Hematopoietic multipotent progenitor cell treated with erythropoietin and hydrocortisone succinate and interleukin-3 and kit ligand, for 6 days (in vitro differentiated cells): ENCODE measurements around the gene FITM1.

ENCODE experiments used
- DNase-seq: peaks from one replicate; pipeline ENCODE4 v3.0.0-alpha.2; 2015

Gene FITM1

DNA sequence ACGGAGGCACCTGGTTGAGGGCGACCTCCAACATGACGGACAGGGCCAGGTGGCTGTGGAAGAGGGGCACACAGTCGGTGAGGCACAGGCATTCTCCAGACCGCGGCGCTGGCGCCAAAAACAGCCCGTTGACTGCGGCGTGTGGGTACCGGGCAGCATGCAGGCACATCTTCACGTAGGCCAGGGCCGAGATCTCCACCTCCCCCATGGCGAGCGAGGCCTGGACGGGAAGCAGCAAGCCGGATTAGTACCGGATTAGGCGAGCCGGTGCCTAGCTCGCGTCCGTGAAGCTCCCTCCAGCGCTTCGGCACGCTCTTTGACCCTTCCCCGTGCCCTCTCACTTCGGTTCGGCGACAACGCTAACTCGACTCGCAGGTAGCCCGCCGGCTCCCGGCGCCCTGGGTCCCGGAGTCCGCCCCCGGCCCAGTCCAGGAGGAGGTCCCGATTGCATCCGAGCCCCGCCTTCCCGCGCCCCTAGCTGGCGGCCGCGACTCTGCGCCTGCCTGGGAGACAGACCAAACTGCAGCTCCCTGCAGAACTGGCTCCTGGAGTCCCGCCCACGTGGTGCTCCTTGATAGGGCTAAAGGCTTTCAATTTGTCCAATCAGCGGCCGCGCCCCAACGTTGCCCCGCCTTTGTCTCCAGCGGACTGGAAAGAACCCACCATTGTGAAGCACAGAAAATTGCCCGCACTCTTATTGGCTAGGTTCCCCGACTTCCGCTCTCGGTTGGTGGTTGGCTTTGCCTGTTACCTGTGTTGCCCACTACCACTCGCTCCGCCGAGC lies 10.8 kb downstream of the FITM1 start, which contains the start of gene EMC9:
Gene EMC9 (minus strand): TSS at position 495 of the 784 bp plus-strand sequence. CDS start 287 bp downstream, at position 208.
- peak; percentile 100 for DNase-seq

DNA sequence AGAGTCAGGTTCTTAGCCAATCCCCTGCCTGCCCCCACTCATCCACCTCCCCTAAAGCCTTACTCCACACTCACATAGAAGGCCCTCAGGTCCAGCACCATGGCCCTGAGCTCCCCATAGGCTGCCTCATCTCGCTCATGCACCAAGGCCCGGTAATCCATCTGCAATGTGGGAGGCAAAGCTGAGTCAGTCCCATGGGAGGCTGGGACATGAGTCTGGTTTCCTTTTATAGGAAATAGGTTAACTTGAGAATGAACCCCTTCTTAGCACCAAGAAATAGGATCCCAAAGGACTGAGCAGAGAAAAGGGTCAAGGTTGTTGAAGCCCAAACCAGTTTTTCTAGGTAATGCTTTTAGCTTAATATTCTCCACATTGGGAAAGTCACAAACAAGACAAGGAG lies 13.1 kb downstream of the FITM1 start:
- no peak for DNase-seq

DNA sequence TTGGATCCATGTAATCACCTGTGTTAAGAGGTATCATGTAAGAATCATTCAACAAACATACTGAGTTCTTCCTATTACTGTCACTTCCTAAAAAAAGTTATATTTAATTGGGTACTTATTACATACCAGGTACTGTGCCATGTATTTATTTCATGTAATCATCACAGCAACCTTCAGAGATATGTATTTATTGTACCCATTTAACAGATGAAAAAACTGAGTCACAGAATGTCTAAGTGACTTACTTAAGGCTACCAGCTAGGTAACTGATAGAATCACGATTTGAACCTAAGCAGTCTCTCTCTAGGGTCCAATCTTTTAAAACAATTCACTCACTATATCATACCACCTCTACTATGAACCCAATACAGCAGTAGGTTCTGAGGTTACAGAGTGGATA lies 14.0 kb downstream of the FITM1 start:
- no peak for DNase-seq

DNA sequence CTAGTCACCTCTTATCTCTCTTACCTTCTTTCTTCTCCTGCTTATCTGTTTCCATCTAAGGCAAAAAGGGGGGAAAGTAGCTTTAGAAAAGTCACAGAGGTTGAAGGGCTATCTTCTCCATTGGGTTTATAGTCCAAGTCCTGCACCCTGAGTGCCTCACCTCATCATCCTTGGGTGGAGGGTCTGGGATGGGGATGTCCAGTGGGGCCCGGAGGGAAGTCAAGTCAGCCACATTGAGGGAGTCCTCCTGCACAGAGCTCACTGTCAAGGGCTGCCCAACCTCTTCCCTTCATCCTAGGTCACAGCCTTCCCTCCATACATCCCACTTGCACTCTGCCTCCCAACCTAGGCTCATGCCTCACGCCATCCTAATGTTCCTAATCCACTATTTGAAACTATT lies 14.8 kb downstream of the FITM1 start:
- no peak for DNase-seq

DNA sequence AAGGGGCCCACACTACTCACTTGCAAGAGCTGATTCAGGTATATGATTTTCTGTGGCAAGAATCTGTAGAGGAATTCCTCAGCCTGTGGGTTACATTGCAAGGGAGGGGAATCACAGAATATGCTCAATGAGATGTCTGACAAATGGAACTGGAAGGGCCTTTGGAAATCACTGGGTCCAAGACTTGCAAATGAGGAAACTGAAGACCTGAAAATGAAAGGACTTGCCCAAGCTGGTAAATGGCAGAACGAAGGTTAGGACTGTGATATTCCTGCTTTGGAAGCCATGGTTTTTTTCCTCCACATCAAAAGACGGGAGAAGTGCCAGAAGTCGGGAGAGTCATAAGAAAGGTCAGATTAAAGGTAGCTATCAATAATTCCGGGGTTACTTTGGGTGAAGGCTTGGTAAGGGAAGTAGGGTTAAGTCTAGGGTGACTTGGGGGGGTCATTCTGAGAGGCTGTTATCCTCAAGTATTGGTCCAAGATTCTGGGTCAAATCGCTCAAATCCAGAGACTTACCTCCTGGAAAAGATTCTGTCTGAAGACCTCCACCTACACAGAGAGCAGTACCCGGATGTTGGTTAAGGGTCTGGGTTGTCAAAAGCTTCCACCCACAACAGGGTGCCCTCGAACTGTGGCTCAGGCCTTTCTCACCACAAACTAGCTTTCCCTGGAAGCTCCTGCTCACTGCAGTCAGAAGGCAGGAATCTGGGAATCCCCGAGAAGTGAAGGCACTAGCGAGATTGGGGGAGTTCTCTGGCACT lies 15.4 kb downstream of the FITM1 start:
- DNase-seq = no peak

DNA sequence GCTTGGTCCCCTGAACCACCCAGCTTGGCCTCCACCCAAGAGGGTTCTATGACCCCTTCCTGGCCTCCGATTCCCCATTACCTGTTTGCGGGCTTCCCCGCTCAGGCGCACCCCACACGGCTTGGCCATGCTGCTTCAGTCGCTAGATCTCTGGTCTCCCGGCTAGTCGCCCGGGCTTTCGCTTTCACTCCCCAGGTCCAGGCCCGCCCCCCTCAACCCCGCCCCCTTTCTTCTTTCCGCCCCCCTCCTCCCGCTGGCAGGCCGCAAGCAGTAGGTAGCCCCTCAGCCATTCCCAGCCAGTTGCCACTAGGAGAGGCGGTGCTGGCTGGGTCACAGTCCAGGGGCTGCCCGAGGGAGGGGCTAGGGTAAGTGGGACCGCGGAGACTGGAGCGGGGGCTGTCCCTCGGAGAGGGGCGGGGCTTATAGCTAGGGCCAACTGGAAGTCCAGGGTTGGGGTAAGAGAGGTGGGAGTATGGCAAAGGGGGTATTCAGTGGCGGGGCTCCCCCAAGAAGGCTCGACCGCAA lies 16.1 kb downstream of the FITM1 start, which contains the start of gene PSME2:
Gene PSME2 (minus strand): TSS at position 158 of the 525 bp plus-strand sequence. CDS start 29 bp downstream, at position 129.
- peak; percentile 97 for DNase-seq

DNA sequence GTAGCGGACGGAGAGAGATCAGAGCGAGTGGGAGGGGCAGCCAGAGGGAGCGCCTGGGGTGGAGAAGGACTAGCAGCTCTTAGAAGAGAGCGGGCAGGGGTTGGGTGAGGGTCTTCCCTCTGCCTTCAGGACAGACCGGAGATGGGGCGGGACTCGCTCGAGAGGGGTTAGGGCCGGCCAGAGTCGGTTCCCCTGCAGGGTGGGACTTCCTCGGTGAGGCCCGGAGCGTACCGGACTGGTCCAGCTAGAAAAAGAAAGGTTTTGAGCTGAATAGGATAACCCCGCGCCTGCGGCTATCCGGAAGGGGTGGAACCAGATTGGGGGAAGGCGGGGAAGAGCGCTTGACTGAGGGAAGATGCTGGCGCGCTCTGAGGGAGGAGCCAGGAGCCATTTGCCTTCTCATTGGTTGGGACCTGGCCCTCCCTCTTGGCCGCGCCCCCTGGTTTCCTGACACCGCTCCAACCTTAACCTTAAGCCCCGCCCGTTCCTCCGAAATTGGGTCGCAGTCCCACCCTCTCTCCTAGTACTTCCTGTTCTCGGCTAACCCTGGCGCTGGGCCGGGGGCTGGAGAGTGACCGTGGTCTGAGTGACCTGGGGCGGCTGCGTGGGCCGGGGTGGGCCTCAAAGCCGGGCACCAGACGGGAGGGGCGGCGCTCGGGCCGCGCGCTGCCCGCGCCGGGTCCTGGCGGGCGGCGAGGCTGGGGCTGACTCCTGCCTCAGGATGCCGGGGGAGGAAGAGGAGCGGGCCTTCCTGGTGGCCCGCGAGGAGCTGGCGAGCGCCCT lies 16.7 kb downstream of the FITM1 start, which contains the start of gene RNF31:
Gene RNF31 (plus strand): TSS at position 521 of the 783 bp plus-strand sequence. CDS start 201 bp downstream, at position 722.
- peak; percentile 100 for DNase-seq

DNA sequence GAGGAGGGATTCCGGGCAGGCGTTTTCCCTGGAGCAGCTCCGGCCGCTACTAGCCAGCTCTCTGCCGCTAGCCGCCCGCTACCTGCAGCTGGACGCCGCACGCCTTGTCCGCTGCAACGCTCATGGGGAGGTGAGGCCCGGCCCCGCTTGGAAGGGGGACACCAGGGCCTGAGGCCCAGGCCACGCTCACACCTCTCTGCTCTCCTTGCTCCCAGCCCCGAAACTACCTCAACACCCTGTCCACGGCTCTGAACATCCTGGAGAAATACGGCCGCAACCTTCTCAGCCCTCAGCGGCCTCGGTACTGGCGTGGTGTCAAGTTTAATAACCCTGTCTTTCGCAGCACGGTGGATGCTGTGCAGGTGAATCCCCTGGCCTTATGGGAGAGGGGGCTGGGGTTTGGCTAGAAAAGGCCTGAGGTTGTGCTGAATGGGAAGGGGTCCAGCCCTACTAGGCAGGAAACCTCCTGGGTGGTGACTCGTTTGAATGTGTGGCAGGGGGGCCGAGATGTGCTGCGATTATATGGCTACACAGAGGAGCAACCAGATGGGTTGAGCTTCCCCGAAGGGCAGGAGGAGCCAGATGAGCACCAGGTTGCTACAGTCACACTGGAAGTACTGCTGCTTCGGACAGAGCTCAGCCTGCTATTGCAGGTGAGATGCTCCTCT lies 17.4 kb downstream of the FITM1 start:
- peak; percentile 40 for DNase-seq

DNA sequence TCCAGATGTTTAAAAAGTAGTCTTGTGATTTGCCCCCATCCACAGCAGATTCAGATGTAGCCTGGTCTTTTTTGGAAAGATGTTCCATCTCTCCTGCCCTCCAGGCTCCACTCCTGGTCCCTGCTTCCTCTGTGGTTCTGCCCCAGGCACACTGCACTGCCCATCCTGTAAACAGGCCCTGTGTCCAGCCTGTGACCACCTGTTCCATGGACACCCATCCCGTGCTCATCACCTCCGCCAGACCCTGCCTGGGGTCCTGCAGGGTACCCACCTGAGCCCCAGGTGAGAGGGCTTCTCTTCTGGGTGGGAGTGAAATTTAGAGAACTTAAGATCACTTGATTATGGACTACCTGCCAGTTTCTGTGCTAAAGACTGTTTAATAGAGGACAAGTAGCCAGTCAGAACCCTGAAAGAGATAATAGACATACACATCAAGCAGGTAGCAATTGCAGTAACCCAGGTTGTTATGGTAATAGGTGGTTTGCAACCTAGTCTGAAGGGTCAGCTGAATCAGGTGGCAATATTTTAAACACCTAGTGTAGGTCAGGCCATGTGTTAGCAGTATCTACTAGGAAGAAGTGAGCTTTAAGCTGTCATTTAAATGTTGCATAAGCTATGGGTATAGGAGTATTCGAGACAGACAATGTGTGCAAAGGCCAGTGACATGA lies 19.0 kb downstream of the FITM1 start:
- no peak for DNase-seq

DNA sequence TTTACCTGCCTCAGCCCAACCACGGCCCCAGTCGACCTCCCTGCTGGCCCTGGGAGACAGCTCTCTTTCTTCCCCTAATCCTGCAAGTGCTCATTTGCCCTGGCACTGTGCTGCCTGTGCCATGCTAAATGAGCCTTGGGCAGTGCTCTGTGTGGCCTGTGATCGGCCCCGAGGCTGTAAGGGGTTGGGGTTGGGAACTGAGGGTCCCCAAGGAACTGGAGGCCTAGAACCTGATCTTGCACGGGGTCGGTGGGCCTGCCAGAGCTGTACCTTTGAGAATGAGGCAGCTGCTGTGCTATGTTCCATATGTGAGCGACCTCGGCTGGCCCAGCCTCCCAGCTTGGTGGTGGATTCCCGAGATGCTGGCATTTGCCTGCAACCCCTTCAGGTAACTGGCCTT lies 19.6 kb downstream of the FITM1 start:
- DNase-seq = no peak

DNA sequence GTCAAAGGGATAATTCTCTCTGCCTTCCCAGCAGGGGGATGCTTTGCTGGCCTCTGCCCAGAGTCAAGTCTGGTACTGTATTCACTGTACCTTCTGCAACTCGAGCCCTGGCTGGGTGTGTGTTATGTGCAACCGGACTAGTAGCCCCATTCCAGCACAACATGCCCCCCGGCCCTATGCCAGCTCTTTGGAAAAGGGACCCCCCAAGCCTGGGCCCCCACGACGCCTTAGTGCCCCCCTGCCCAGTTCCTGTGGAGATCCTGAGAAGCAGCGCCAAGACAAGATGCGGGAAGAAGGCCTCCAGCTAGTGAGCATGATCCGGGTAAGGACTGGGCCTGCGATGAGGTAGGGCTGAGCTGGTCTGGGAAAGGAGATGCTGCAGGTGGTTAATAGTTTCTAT lies 20.1 kb downstream of the FITM1 start:
- no peak for DNase-seq

DNA sequence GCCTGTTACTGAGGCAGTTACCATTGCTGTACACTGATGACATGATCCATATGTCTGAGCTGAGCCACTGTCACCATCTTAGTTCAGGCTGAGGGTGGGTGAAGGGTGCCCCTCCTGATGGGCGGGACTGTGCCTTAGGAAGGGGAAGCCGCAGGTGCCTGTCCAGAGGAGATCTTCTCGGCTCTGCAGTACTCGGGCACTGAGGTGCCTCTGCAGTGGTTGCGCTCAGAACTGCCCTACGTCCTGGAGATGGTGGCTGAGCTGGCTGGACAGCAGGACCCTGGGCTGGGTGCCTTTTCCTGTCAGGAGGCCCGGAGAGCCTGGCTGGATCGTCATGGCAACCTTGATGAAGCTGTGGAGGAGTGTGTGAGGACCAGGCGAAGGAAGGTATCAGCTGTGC lies 20.5 kb downstream of the FITM1 start:
- no peak for DNase-seq

DNA sequence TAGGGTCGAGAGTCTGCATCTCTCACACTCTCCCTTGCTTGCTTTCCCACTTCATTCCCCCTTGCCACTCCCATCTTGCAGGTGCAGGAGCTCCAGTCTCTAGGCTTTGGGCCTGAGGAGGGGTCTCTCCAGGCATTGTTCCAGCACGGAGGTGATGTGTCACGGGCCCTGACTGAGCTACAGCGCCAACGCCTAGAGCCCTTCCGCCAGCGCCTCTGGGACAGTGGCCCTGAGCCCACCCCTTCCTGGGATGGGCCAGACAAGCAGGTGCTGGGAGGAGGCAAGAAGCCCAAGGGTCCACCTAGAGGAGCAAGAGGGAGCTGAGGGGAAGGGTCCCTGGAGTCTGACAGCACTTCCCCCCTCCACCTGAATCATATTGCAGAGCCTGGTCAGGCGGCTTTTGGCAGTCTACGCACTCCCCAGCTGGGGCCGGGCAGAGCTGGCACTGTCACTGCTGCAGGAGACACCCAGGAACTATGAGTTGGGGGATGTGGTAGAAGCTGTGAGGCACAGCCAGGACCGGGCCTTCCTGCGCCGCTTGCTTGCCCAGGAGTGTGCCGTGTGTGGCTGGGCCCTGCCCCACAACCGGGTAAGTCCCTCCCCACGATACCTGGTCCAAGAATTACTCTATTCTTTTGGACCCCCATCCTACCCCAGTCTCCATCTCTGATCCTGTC lies 21.1 kb downstream of the FITM1 start:
- DNase-seq = no peak

DNA sequence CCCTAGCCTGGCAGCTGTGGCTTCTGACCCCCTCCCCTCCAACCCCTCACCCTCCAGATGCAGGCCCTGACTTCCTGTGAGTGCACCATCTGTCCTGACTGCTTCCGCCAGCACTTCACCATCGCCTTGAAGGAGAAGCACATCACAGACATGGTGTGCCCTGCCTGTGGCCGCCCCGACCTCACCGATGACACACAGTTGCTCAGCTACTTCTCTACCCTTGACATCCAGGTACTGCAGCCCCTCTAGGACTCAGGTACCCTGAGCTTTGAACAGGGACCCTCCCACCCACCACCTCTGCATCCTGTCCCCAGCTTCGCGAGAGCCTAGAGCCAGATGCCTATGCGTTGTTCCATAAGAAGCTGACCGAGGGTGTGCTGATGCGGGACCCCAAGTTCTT lies 24.6 kb downstream of the FITM1 start:
- no peak for DNase-seq

DNA sequence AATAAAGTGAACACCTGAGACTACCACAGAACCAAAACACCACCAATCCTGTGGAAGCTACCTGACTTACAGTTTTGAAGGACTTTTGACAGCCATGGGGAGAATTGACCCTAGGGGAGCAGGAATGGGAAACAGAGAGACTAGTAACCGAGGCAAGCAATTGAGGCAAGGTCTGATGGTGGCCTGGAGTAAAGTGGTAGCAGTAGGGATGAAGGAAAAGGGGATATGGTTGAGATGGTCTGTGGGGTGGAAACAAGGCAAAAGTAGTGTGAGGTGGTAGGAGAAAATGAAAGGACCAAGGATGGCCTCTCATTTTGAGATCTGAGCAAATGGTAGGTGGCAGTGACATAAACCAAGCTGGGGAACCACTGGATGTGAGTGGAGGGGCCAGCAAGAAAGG lies 26.4 kb downstream of the FITM1 start:
- DNase-seq = no peak

DNA sequence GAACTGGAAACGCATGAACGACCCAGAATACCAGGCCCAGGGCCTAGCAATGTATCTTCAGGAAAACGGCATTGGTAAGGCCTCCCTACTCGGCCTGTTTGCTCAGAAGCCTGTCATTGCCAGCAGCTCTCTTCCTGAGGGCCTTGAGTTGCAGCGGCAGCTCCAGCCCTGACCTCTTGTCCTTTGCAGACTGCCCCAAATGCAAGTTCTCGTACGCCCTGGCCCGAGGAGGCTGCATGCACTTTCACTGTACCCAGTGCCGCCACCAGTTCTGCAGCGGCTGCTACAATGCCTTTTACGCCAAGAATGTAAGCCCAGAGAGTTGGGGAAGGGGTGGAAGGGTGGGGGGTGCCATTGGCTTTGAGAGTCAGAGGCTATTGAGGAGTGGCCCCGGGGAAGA lies 26.9 kb downstream of the FITM1 start:
- DNase-seq = no peak

DNA sequence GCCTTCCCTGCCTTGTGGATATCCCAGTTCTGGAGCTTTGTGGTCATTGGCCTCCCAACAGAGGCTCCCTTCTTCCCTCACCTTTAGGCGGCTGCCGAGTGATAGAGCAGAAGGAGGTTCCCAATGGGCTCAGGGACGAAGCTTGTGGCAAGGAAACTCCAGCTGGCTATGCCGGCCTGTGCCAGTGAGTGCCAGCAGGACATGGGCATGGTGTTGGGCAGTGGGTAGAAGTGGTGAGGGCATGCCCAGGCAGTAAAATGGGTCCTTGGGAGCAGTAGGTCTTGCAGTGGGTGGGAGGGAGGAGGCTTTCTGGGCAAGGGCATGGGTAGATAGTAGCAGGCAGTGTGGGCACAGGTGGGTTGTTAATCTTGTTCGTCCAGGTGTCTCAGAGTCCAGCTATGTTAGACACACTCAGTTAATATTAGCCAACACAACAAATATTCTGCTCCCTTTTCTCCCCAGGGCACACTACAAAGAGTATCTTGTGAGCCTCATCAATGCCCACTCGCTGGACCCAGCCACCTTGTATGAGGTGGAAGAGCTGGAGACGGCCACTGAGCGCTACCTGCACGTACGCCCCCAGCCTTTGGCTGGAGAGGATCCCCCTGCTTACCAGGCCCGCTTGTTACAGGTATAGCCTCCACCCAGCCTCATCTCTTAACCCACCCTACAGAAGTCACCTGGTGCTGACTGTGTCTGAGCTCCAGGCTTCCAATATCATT lies 29.5 kb downstream of the FITM1 start:
- no peak for DNase-seq

DNA sequence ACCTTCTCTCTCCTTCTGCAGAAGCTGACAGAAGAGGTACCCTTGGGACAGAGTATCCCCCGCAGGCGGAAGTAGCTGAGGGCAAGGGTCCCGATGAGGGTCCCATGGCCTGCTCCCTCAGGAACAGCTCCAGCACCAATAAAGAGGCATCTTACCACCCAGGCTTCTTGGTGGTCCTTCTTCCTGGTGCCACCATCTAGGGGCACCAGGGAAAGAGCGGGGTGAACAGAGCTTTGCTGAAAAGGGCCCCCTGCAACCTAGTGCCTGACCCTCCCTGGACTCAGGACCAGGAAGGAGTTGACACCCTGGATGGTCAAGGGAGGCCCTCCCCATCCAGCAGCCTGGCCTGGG lies 30.0 kb downstream of the FITM1 start:
- no peak for DNase-seq

DNA sequence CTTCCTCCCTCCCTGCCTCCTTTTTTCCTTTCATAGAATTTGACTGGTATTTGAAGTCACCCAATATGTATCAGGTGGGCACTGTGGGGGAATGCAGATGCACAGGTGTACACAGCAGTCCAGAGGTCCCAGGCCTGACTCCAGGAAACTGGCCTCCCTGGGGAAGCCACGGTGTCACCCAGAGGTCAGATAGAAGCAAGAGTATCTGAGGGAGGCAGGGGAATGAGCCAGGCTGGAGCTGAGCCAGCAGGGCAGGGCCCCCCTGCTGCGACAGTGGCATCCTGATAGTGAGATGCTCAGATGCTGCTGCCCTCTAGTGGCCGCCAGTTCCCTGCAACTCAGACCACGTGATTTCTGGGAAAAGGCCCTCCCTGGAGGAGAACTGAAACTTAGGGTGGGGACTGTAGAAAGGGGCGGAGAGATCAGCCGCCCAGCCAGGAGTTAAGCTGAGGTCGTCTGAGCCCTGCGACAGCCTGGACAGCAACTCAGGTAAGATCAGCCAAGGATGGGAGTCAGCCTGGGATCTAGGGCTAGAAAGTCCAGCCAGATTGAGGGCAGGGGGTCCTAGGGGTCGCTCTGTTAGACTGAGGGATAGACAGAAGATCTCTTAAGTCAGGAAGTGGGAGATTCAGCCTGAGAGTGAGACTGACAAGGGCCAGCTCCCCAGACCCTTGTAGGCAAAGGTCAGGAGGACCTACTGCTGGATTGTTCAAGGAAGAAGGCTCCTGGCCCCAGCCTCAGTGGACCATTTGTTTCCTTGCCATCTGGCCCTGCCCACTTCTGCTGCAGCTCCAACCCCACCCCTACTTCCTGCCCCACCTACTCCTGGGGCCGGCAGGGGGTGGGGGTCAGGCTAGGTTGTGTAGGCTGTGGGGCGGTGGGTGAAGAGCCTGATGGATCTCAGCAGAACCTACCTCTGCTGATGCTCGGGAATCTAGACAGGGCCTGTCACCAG lies 30.7 kb downstream of the FITM1 start, which contains the start of gene IRF9:
Gene IRF9 (plus strand): TSS at position 416 of the 955 bp plus-strand sequence. CDS start 880 bp downstream, outside the sequence.
- DNase-seq = peak; percentile 98
